Epithelial cell of esophagus (primary cell): ENCODE measurements around the gene GNG10.

Experiments
- DNase-seq: peaks from one replicate; pipeline ENCODE4 v3.0.0; 2010; ENCODE audit warnings: low read depth
- H3K4me3 ChIP-seq: 2 replicates; pipeline ENCODE4 v1.5.1; 2011; ENCODE audit warnings: mild to moderate bottlenecking, low read length, control low read depth
- CTCF ChIP-seq: IDR thresholded peaks from 2 replicates; pipeline ENCODE4 v1.5.1; 2011; ENCODE audit warnings: low read depth, mild to moderate bottlenecking, low read length, control low read depth, inconsistent platforms; ENCODE audit not compliant: insufficient read depth; ENCODE audit errors: missing control alignments

Gene GNG10

GRCh38 chr9:111649016-111649415, 12.4 kb upstream of the GNG10 start:
- H3K4me3 ChIP-seq, result no peak overlapping the region
- no peak for TF ChIP-seq CTCF
- no peak for DNase-seq

- no peak for DNase-seq
- H3K4me3 ChIP-seq, result no peak overlapping the region
- no peak for TF ChIP-seq CTCF
Observed at GRCh38 chr9:111657051-111657450, 4.4 kb upstream of the GNG10 start.

GRCh38 chr9:111658943-111659342, 2.5 kb upstream of the GNG10 start:
- DNase-seq, result no peak
- no peak overlapping the region for H3K4me3 ChIP-seq
- TF ChIP-seq CTCF, result no peak

GRCh38 chr9:111659691-111660090, 1.7 kb upstream of the GNG10 start:
- no peak for DNase-seq
- TF ChIP-seq CTCF, result no peak
- H3K4me3 ChIP-seq, result no peak overlapping the region

GRCh38 chr9:111661802-111662521, 557 bp downstream of the GNG10 start:
- DNase-seq, result peak; percentile 21
- peak overlapping the region; percentile 68 for H3K4me3 ChIP-seq
- TF ChIP-seq CTCF, result no peak

GRCh38 chr9:111662576-111663300, 1.3 kb downstream of the GNG10 start:
- DNase-seq, result peak; percentile 5
- no peak for TF ChIP-seq CTCF
- H3K4me3 ChIP-seq, result peak overlapping the region; percentile 68
